HG03039 (cell line): ENCODE measurements around the gene TDRD10.

ENCODE experiments used
- ATAC-seq: cut with Tn5 transposase; IDR thresholded peaks from one replicate; pipeline ENCODE4 v1.9.1; 2021; ENCODE audit warnings: mild to moderate bottlenecking, moderate library complexity; ENCODE audit not compliant: unreplicated experiment

TDRD10 gene

GRCh38 chr1:154552036-154552435, 50.0 kb downstream of the TDRD10 start:
- no peak for ATAC-seq

GRCh38 chr1:154553056-154554030, 51.3 kb downstream of the TDRD10 start:
- ATAC-seq = no peak

GRCh38 chr1:154556422-154556821, 54.4 kb downstream of the TDRD10 start:
- no peak for ATAC-seq

GRCh38 chr1:154557248-154557938, 55.4 kb downstream of the TDRD10 start:
- no peak for ATAC-seq

GRCh38 chr1:154557939-154558719, 56.1 kb downstream of the TDRD10 start, which contains the start of gene UBE2Q1:
Gene UBE2Q1, minus strand, starts transcription at chr1:154558662. Its CDS starts 109 bp downstream, at chr1:154558553.
- peak; percentile 7 for ATAC-seq

- ATAC-seq = peak; percentile 84
Measured at GRCh38 chr1:154558720-154559465, 56.9 kb downstream of the TDRD10 start.

- peak; percentile 39 for ATAC-seq
Measured at GRCh38 chr1:154559466-154560044, 57.5 kb downstream of the TDRD10 start.

GRCh38 chr1:154565876-154566275, 63.9 kb downstream of the TDRD10 start:
- no peak for ATAC-seq

GRCh38 chr1:154567386-154568156, 65.6 kb downstream of the TDRD10 start, which contains the start of gene CHRNB2:
Gene CHRNB2, plus strand, starts transcription at chr1:154567778. Its CDS starts 267 bp downstream, at chr1:154568045.
- no peak for ATAC-seq

GRCh38 chr1:154568157-154568815, 66.3 kb downstream of the TDRD10 start:
- ATAC-seq = no peak

GRCh38 chr1:154571244-154571963, 69.4 kb downstream of the TDRD10 start:
- ATAC-seq = no peak

- ATAC-seq = no peak
Measured at GRCh38 chr1:154571964-154572288, 69.9 kb downstream of the TDRD10 start.

- no peak for ATAC-seq
Measured at GRCh38 chr1:154572468-154573167, 70.6 kb downstream of the TDRD10 start.

GRCh38 chr1:154573168-154573510, 71.1 kb downstream of the TDRD10 start:
- ATAC-seq = no peak

- ATAC-seq = no peak
Measured at GRCh38 chr1:154574716-154575115, 72.7 kb downstream of the TDRD10 start.

GRCh38 chr1:154575147-154575927, 73.3 kb downstream of the TDRD10 start:
- no peak for ATAC-seq
